Esophagus (tissue), 2 donors: ENCODE measurements around the gene NCS1. TPM values are rescaled to one million over a fixed set of nuclear protein-coding genes. Genes with fewer than 3 reads are reported as not detected.

Experiments
- H3K27ac ChIP-seq, 2 donors: one replicate each; pipeline ENCODE4 v1.5.1; 2013; ENCODE audit warnings: low read depth in 2 of 2, mild to moderate bottlenecking in 2 of 2, inconsistent platforms in 1 of 2, low read length in 1 of 2, moderate library complexity in 1 of 2
- H3K27me3 ChIP-seq, 2 donors: one replicate each; pipeline ENCODE4 v1.6.1; 2013; ENCODE audit warnings: low read length in 2 of 2, control low read depth in 1 of 2, mild to moderate bottlenecking in 1 of 2; ENCODE audit not compliant: insufficient read depth in 2 of 2, control insufficient read depth in 1 of 2
- H3K36me3 ChIP-seq, 2 donors: one replicate each; pipeline ENCODE4 v1.6.1; 2013; ENCODE audit warnings: low read length in 1 of 2; ENCODE audit not compliant: control insufficient read depth in 2 of 2, insufficient read depth in 2 of 2
- H3K4me1 ChIP-seq, 2 donors: one replicate each; pipeline ENCODE4 v1.6.1; 2013; ENCODE audit warnings: low read length in 1 of 2; ENCODE audit not compliant: control insufficient read depth in 2 of 2, insufficient read depth in 2 of 2
- H3K4me3 ChIP-seq, 2 donors: one replicate each; pipeline ENCODE4 v1.5.1; 2013; ENCODE audit warnings: low read length in 2 of 2, mild to moderate bottlenecking in 2 of 2, low read depth in 1 of 2, moderate library complexity in 1 of 2
- H3K9me3 ChIP-seq, 2 donors: one replicate each; pipeline ENCODE4 v1.6.1; 2013; ENCODE audit warnings: mild to moderate bottlenecking in 2 of 2, low read depth in 1 of 2, low read length in 1 of 2, moderate library complexity in 1 of 2; ENCODE audit not compliant: control insufficient read depth in 2 of 2, insufficient read depth in 1 of 2
- WGBS, 2 donors: extraction: QIAGEN DNeasy Blood & Tissue Kit; methylation state at CpG; one replicate each; pipeline ENCODE4 v1.1.7; 2013; 5-methylcytosine and 5-hydroxymethylcytosine counted together
- polyA plus RNA-seq, 2 donors: library from polyadenylated mRNA; stranded (reverse); fragments of 200-250 nt; gene quantifications; one replicate each; pipeline ENCODE4 v1.2.3, GENCODE V29; 2013
- donor health status: healthy with polysubstance abuse.
- donor health status: Bipolar disorder and iron deficiency.

Gene NCS1
- polyA plus RNA-seq, 2 donors: 12.8 to 16.4 TPM

GRCh38 chr9:130156672-130157071 lies 15.5 kb upstream of the NCS1 start:
- Histone ChIP-seq H3K4me3 (no peak overlapping the region), H3K4me1 (no peaks in the 10 kb centered on the region), H3K9me3 (no peaks in the 10 kb centered on the region), H3K36me3 (no peaks in the 10 kb centered on the region), H3K27ac (no peak overlapping the region), H3K27me3 (no peaks in the 10 kb centered on the region)
- 42 to 61% methylated on average over 6 of the region's 6 CpGs for WGBS, 2 donors

- Histone ChIP-seq H3K27me3 (no peaks in the 10 kb centered on the region), H3K27ac (no peak overlapping the region), H3K4me3 (no peak overlapping the region), H3K36me3 (no peaks in the 10 kb centered on the region), H3K9me3 (no peaks in the 10 kb centered on the region), H3K4me1 (no peaks in the 10 kb centered on the region)
- WGBS, 2 donors: 68 to 81% methylated on average over 7 of the region's 7 CpGs
Measured at GRCh38 chr9:130157079-130157478, 15.1 kb upstream of the NCS1 start.

- no peaks in the 10 kb centered on the region for H3K4me1 ChIP-seq
- no peaks in the 10 kb centered on the region for H3K27me3 ChIP-seq
- no peaks in the 10 kb centered on the region for H3K36me3 ChIP-seq
- no peaks in the 10 kb centered on the region for H3K9me3 ChIP-seq
- H3K4me3 ChIP-seq: no peak overlapping the region
- WGBS, 2 donors: 88 to 98% methylated on average over 8 of the region's 8 CpGs
- H3K27ac ChIP-seq: no peak overlapping the region
Measured at GRCh38 chr9:130158001-130158400, 14.2 kb upstream of the NCS1 start.

GRCh38 chr9:130159057-130159456 lies 13.1 kb upstream of the NCS1 start:
- Histone ChIP-seq H3K27ac (no peak overlapping the region), H3K36me3 (no peaks in the 10 kb centered on the region), H3K4me1 (no peaks in the 10 kb centered on the region), H3K4me3 (no peak overlapping the region), H3K27me3 (no peaks in the 10 kb centered on the region), H3K9me3 (no peaks in the 10 kb centered on the region)
- WGBS, 2 donors: 68 to 74% methylated on average over 8 of the region's 8 CpGs

- no peak overlapping the region for H3K27ac ChIP-seq
- WGBS, 2 donors: 85 to 88% methylated on average over 10 of the region's 10 CpGs
- no peaks in the 10 kb centered on the region for H3K4me1 ChIP-seq
- no peaks in the 10 kb centered on the region for H3K27me3 ChIP-seq
- H3K36me3 ChIP-seq: no peaks in the 10 kb centered on the region
- no peaks in the 10 kb centered on the region for H3K9me3 ChIP-seq
- no peak overlapping the region for H3K4me3 ChIP-seq
Measured at GRCh38 chr9:130159915-130160670, 12.1 kb upstream of the NCS1 start.

GRCh38 chr9:130160862-130161470 lies 11.2 kb upstream of the NCS1 start:
- Histone ChIP-seq H3K27me3 (no peaks in the 10 kb centered on the region), H3K9me3 (no peaks in the 10 kb centered on the region), H3K4me1 (no peaks in the 10 kb centered on the region), H3K4me3 (no peak overlapping the region), H3K27ac (no peak overlapping the region), H3K36me3 (no peaks in the 10 kb centered on the region)
- 92 to 96% methylated on average over 3 of the region's 3 CpGs for WGBS, 2 donors

- WGBS, 2 donors: 93 to 100% methylated on average over 1 of the region's 1 CpG
- no peak overlapping the region for H3K4me3 ChIP-seq
- H3K36me3 ChIP-seq: no peaks in the 10 kb centered on the region
Measured at GRCh38 chr9:130165579-130165978, 6.6 kb upstream of the NCS1 start.

GRCh38 chr9:130166399-130166798 lies 5.8 kb upstream of the NCS1 start:
- no peak overlapping the region for H3K27ac ChIP-seq
- peaks cover 0 to 2% of the 10 kb centered on the region in 2 donors for H3K4me1 ChIP-seq
- H3K27me3 ChIP-seq: no peaks in the 10 kb centered on the region
- 86 to 88% methylated on average over 4 of the region's 4 CpGs for WGBS, 2 donors
- no peaks in the 10 kb centered on the region for H3K9me3 ChIP-seq
- H3K36me3 ChIP-seq: no peaks in the 10 kb centered on the region
- H3K4me3 ChIP-seq: no peak overlapping the region

More at GRCh38 chr9:130165579-130165978, 6.6 kb upstream of the NCS1 start:
- Histone ChIP-seq H3K27me3 (no peaks in the 10 kb centered on the region), H3K4me1 (peaks cover 0 to under 1% of the 10 kb centered on the region in 2 donors), H3K27ac (no peak overlapping the region), H3K9me3 (no peaks in the 10 kb centered on the region)

- 72 to 73% methylated on average over 6 of the region's 6 CpGs for WGBS, 2 donors
- Histone ChIP-seq H3K36me3 (no peaks in the 10 kb centered on the region), H3K27me3 (no peaks in the 10 kb centered on the region), H3K9me3 (no peaks in the 10 kb centered on the region), H3K27ac (no peak overlapping the region), H3K4me3 (no peak overlapping the region), H3K4me1 (peaks cover 0 to 2% of the 10 kb centered on the region in 2 donors)
Measured at GRCh38 chr9:130167927-130168326, 4.3 kb upstream of the NCS1 start.
